H1 (cell line): ENCODE data around the gene HMGCLL1. TPM values are rescaled to one million over a fixed set of nuclear protein-coding genes. Genes with fewer than 3 reads are reported as not detected.

Source experiments
- ASH2L ChIP-seq: fragments of 200-600, 300-600 bp; sonication (generic); IDR thresholded peaks from one replicate; pipeline ENCODE4 v1.7.1; 2017; ENCODE audit warnings: low read length
- CTBP2 ChIP-seq: IDR thresholded peaks from 2 replicates; pipeline ENCODE4 v1.7.0; 2011; ENCODE audit warnings: borderline replicate concordance, mild to moderate bottlenecking, moderate library complexity, mixed read lengths, low read length; ENCODE audit not compliant: insufficient read depth, insufficient read length
- FOSL1 ChIP-seq: IDR thresholded peaks from 2 replicates; pipeline ENCODE4 v1.6.1; 2011; ENCODE audit warnings: mild to moderate bottlenecking, low read depth, low read length, moderate library complexity; ENCODE audit not compliant: insufficient read depth
- HDAC2 ChIP-seq, 2 experiments: fragments of 300-600 bp in 1 of 2; sonication (generic) in 1 of 2; IDR thresholded peaks; 2 replicates each; pipeline ENCODE4 v1.6.1; 2011 to 2012; ENCODE audit warnings: low read depth in 2 of 2, low read length in 2 of 2, mild to moderate bottlenecking in 2 of 2, moderate library complexity in 2 of 2, borderline replicate concordance in 1 of 2, inconsistent platforms in 1 of 2
- KDM1A ChIP-seq: fragments of 200-600, 300-600 bp; sonication (generic); IDR thresholded peaks from 2 replicates; pipeline ENCODE4 v1.7.1; 2016; ENCODE audit warnings: mild to moderate bottlenecking, low read length, borderline replicate concordance
- POLR2A ChIP-seq, 2 experiments: IDR thresholded peaks; 1 replicate in 1 of 2; 2 replicates in 1 of 2; pipeline ENCODE4 v1.6.1; 2011; ENCODE audit warnings: low read depth in 2 of 2, low read length in 2 of 2, mild to moderate bottlenecking in 2 of 2; ENCODE audit errors: control extremely low read depth in 1 of 2
- POLR2AphosphoS5 ChIP-seq: IDR thresholded peaks from 2 replicates; pipeline ENCODE4 v1.6.1; 2011; ENCODE audit warnings: low read depth, low read length
- SAP30 ChIP-seq: fragments of 300-600 bp; sonication (generic); IDR thresholded peaks from 2 replicates; pipeline ENCODE4 v1.7.1; 2012; ENCODE audit warnings: low read length, moderate library complexity, mild to moderate bottlenecking, inconsistent platforms; ENCODE audit not compliant: insufficient read depth, insufficient replicate concordance
- SIX5 ChIP-seq: IDR thresholded peaks from 2 replicates; pipeline ENCODE4 v1.6.1; 2011; ENCODE audit warnings: mild to moderate bottlenecking, low read depth, low read length
- SP1 ChIP-seq: IDR thresholded peaks from 2 replicates; pipeline ENCODE4 v1.6.1; 2011; ENCODE audit warnings: low read depth, low read length
- SP2 ChIP-seq: IDR thresholded peaks from 2 replicates; pipeline ENCODE4 v1.6.1; 2012; ENCODE audit warnings: mild to moderate bottlenecking, low read length, inconsistent platforms
- SP4 ChIP-seq: IDR thresholded peaks from 2 replicates; pipeline ENCODE4 v1.6.1; 2012; ENCODE audit warnings: low read length, inconsistent platforms
- TEAD4 ChIP-seq: IDR thresholded peaks from 2 replicates; pipeline ENCODE4 v1.6.1; 2012; ENCODE audit warnings: low read depth, low read length, inconsistent platforms, mixed read lengths
- ZNF274 ChIP-seq: IDR thresholded peaks from 2 replicates; pipeline ENCODE4 v1.7.0; 2012; ENCODE audit warnings: low read length, borderline replicate concordance; ENCODE audit errors: extremely low read depth
- polyA plus RNA-seq, 7 experiments: library from polyadenylated mRNA; depleted of rRNA in 3 of 7; stranded (reverse) in 5 of 7; unstranded in 2 of 7; fragments of >200 nt in 5 of 7; fragments of 200-250 nt in 2 of 7; gene quantifications; 1 replicate in 5 of 7; 2 replicates in 1 of 7; 4 replicates in 1 of 7; pipeline versions ENCODE4 v1.2.1 to v1.2.3, GENCODE V29; 2011 to 2013; ENCODE audit warnings: missing spikeins in 2 of 7, mixed read lengths in 2 of 7
- total RNA-seq: library from RNA; stranded (reverse); fragmentation: NEBNext Ultra II Directional; extraction: Animal tissue kit (Norgen Biotek cat#: 25700); gene quantifications from 2 replicates; pipeline ENCODE4 v1.2.1, GENCODE V29; 2021
- TF ChIP-seq, protein P1 (sequence below): IDR thresholded peaks from 2 replicates; pipeline ENCODE4 v1.6.1; 2011; ENCODE audit warnings: low read depth, mild to moderate bottlenecking, low read length; ENCODE audit not compliant: insufficient read depth
- TF ChIP-seq, protein P2 (sequence below): IDR thresholded peaks from 2 replicates; pipeline ENCODE4 v1.6.1; 2012; ENCODE audit warnings: inconsistent platforms

The HMGCLL1 gene
- total and polyA plus RNA-seq, 2 of the 8 experiments (the other 6 are each of a cell fraction or from before 2014, with no cell fraction given) = 0.06 to 0.41 TPM

DNA sequence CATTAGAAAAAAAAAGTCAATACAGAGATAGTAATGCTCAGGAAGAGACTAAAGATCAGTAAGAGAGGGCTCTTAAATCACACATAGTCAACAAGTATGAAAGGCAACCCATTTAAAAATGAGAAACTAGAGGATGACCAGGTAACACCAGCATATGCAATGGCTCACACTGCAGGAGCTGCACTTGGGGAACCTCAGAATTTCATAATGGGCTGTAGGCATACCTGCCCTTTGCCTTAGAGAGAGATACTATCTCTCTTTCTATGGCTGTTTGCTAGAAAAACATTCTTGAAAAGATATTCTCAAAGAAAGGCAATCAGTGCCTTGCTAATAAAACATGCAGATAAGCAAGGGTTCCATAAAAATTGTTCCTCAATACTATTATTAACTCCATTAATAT is 33.2 kb downstream of the HMGCLL1 start (continued):
- no peak for TF ChIP-seq POLR2A (IDR thresholded peaks at IDR 0.05; ENCODE audit: control extremely low read depth in 1 of 2, low read depth in 2 of 2, low read length in 2 of 2)
- TF ChIP-seq POLR2AphosphoS5 = no peak
- TF ChIP-seq SAP30 = no peak
- TF ChIP-seq SP4 = no peak
- no peak for TF ChIP-seq KDM1A
- no peak for TF ChIP-seq TEAD4
- TF ChIP-seq SP2 = no peak
- TF ChIP-seq, protein P1, sequence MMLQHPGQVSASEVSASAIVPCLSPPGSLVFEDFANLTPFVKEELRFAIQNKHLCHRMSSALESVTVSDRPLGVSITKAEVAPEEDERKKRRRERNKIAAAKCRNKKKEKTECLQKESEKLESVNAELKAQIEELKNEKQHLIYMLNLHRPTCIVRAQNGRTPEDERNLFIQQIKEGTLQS = no peak
- no peak for TF ChIP-seq FOSL1
- TF ChIP-seq ZNF274 = no peak
- no peak for TF ChIP-seq SIX5
- TF ChIP-seq ASH2L = no peak
- no peak for TF ChIP-seq CTBP2
- TF ChIP-seq SP1 = no peak
- TF ChIP-seq HDAC2 (IDR thresholded peaks at IDR 0.05; ENCODE audit: borderline replicate concordance in 1 of 2, low read depth in 2 of 2, low read length in 2 of 2) = no peak
- TF ChIP-seq, protein P2, sequence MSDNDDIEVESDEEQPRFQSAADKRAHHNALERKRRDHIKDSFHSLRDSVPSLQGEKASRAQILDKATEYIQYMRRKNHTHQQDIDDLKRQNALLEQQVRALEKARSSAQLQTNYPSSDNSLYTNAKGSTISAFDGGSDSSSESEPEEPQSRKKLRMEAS = no peak
